Measurements from ENCODE around the gene TMX3. TPM values are rescaled to one million over a fixed set of nuclear protein-coding genes. Genes with fewer than 3 reads are reported as not detected.

The TMX3 gene
- total RNA-seq, 1 donor from 2014 or later = 63.7 TPM

GRCh38 chr18:68642003-68642402, 72.9 kb downstream of the TMX3 start:
- Mint-ChIP-seq H3K4me1 (ENCODE audit: low read depth) (no peaks in the 10 kb centered on the region), H3K9me3 (no peaks in the 10 kb centered on the region), H3K4me3 (no peak overlapping the region), H3K27ac (no peak overlapping the region), H3K36me3 (ENCODE audit: low read depth) (no peaks in the 10 kb centered on the region), H3K27me3 (ENCODE audit: insufficient read depth) (no peaks in the 10 kb centered on the region)
- intact Hi-C loops (cut with micrococcal nuclease) = no loop called here
- DNase-seq (ENCODE audit: low spot score) = no peak

GRCh38 chr18:68640861-68641260, 74.0 kb downstream of the TMX3 start:
- intact Hi-C loops (cut with micrococcal nuclease) = no loop called here
- no peak for DNase-seq (ENCODE audit: low spot score)
- H3K4me3 Mint-ChIP-seq = no peak overlapping the region
- H3K4me1 Mint-ChIP-seq (ENCODE audit: low read depth) = no peaks in the 10 kb centered on the region
- H3K9me3 Mint-ChIP-seq = no peaks in the 10 kb centered on the region
- no peaks in the 10 kb centered on the region for H3K27me3 Mint-ChIP-seq (ENCODE audit: insufficient read depth)
- no peak overlapping the region for H3K27ac Mint-ChIP-seq
- no peaks in the 10 kb centered on the region for H3K36me3 Mint-ChIP-seq (ENCODE audit: low read depth)

DNA sequence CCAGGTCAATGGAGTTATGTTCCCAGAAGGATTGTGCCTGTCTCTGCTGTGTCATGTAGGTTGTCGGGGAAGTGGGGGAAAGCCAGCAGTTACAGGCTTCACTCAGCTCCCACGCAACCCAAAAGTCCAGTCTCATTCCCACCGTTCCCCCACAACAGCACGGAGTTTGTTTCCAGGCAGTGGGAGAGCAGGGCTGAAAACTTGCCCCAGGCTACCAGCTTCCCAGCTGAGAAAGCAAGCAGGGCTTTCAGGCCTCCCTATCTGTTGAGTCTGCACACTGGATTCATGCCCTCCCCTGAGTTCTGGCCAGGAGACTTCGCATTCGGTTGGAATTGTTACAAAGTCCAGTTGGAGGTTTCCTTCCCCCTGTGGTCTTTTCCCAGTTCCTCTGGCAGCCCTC, 76.3 kb downstream of the TMX3 start:
- Mint-ChIP-seq H3K4me3 (no peak overlapping the region), H3K9me3 (no peaks in the 10 kb centered on the region), H3K27ac (no peak overlapping the region), H3K36me3 (ENCODE audit: low read depth) (no peaks in the 10 kb centered on the region), H3K4me1 (ENCODE audit: low read depth) (no peaks in the 10 kb centered on the region), H3K27me3 (ENCODE audit: insufficient read depth) (no peaks in the 10 kb centered on the region)
- intact Hi-C loops (cut with micrococcal nuclease) = no loop called here
- no peak for DNase-seq (ENCODE audit: low spot score)

DNA sequence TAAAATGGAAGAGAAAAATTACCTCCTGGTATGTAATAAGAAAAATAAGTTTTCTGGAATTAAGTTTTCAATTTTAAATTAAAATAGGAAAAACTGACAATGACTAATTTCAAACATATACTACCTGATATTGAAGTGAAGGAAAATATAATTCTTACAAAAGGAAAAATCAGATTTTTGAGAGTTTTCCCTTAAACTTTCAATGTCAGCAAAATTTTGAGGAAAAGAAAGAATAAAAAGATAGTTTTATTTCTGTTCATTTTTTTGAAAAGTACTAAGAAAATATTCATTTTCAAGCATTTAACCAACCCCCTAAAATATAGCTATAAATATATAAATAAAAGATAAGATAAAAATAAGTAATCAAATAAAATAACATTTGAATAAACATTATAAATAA, 87.1 kb downstream of the TMX3 start:
- H3K27me3 Mint-ChIP-seq (ENCODE audit: insufficient read depth) = peaks cover 6% of the 10 kb centered on the region
- no peaks in the 10 kb centered on the region for H3K4me1 Mint-ChIP-seq (ENCODE audit: low read depth)
- no peaks in the 10 kb centered on the region for H3K9me3 Mint-ChIP-seq
- no peaks in the 10 kb centered on the region for H3K36me3 Mint-ChIP-seq (ENCODE audit: low read depth)
- DNase-seq (ENCODE audit: low spot score) = no peak
- intact Hi-C loops (cut with micrococcal nuclease) = no loop called here
- H3K4me3 Mint-ChIP-seq = no peak overlapping the region
- no peak overlapping the region for H3K27ac Mint-ChIP-seq

Other genes starting within 250 kb of the TMX3 start
- gene CCDC102B, start 83.0 kb upstream of the TMX3 start, total RNA-seq = 1.1 TPM in 2 replicates